ENCODE measurements around the gene MAP3K10. TPM values are rescaled to one million over a fixed set of nuclear protein-coding genes. Genes with fewer than 3 reads are reported as not detected.

Gene MAP3K10
- total and polyA plus RNA-seq, 9 of the 15 experiments (the other 6 are each of a cell fraction or from before 2014, with no cell fraction given): 0.01 to 8.0 (median 2.7) TPM; not detected in 1

DNA sequence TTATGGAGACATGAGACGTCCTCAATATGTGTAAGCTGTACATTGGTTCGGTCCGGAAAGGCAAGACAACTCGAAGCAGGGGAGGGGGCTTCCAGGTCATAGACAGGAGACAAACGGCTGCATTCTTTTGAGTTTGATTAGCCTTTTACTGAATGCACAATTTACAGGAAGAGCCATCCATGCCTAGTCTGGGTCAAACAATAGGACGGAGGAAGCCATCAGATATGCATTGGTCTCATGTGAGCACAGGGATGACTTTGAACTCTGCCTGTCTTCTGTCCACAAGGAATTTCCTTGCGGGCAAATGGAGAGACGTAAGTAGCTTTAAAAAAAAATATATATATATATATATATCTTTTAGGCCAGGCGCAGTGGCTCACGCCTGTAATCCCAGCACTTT, 37.1 kb downstream of the MAP3K10 start:
- H3K27ac ChIP-seq (ENCODE audit: extremely low read depth, low read depth, low read length): no peak overlapping the region
- no peak overlapping the region for H3K9ac ChIP-seq (ENCODE audit: insufficient read depth in 1 of 2, low read depth in 2 of 2, low read length in 2 of 2)
- intact Hi-C loops (cut with micrococcal nuclease) (no loop called here), in situ Hi-C loops (cut with MboI) (no loop called here)
- ATAC-seq (no peak), FAIRE-seq (no peak), DNase-seq (ENCODE audit: extremely low read depth in 1 of 4, low spot score in 3 of 4) (no peak)
- H3K4me3 ChIP-seq: no peak overlapping the region
- H2AFZ ChIP-seq (ENCODE audit: low read depth, low read length): no peak overlapping the region
- H3K36me3 ChIP-seq (ENCODE audit: control insufficient read depth, insufficient read depth, low read length): peaks cover 9% of the 10 kb centered on the region; the same call in 1 of the 3 replicates
- WGBS (ENCODE audit: insufficient coverage, low coverage, missing lambda C conversion rate): 50% methylated on average over 10 of the region's 10 CpGs
- no peak for TF ChIP-seq HEY1 (CRISPR knock-in tag; IDR thresholded peaks at IDR 0.05; ENCODE audit: borderline replicate concordance)
- TF ChIP-seq PML (IDR thresholded peaks at IDR 0.05; ENCODE audit: low read length): no peak
- TF ChIP-seq ZNF277 (CRISPR knock-in tag; IDR thresholded peaks at IDR 0.05; ENCODE audit: borderline replicate concordance): no peak
- TF ChIP-seq SNRNP70 (optimal IDR thresholded peaks at IDR 0.05; ENCODE audit: low read depth, low read length): no peak
- TF ChIP-seq NFE2L1 (tag; IDR thresholded peaks at IDR 0.05; ENCODE audit: borderline replicate concordance, low read depth): no peak
- no peak for TF ChIP-seq RB1 (IDR thresholded peaks at IDR 0.05; ENCODE audit: low read depth)
- no peak for TF ChIP-seq E4F1 (CRISPR knock-in tag; IDR thresholded peaks at IDR 0.05; ENCODE audit: borderline replicate concordance)
- no peak for TF ChIP-seq ZNF830 (CRISPR knock-in tag; IDR thresholded peaks at IDR 0.05)
- TF ChIP-seq HNRNPK (IDR thresholded peaks at IDR 0.05; ENCODE audit: low read depth, low read length, poor library complexity, severe bottlenecking): no peak
- no peak for TF ChIP-seq XRCC5 (IDR thresholded peaks at IDR 0.05; ENCODE audit: low read depth, low read length)
- TF ChIP-seq NRF1 (conservative IDR thresholded peaks at IDR 0.05 in 1 of 2, IDR thresholded peaks at IDR 0.05 in 1 of 2): no peak
- no peak for TF ChIP-seq SMARCE1 (IDR thresholded peaks at IDR 0.05)
- no peak for TF ChIP-seq ZNF766 (CRISPR knock-in tag; conservative IDR thresholded peaks at IDR 0.05)
- TF ChIP-seq ETV1 (tag; conservative IDR thresholded peaks at IDR 0.05; ENCODE audit: low read depth): no peak
- no peak for TF ChIP-seq ID3 (CRISPR knock-in tag; IDR thresholded peaks at IDR 0.05)
- no peak for TF ChIP-seq ID3 (tag; IDR thresholded peaks at IDR 0.05)
- no peak for TF ChIP-seq ZNF212 (CRISPR knock-in tag; IDR thresholded peaks at IDR 0.05)
- no peaks in the 10 kb centered on the region for H4K20me1 ChIP-seq (replicated peaks; ENCODE audit: control insufficient read depth, insufficient read depth, low read length)
- no peaks in the 10 kb centered on the region for H3K9me3 ChIP-seq (replicated peaks; ENCODE audit: control insufficient read depth, insufficient read depth, low read depth, low read length)
- ChIA-PET POLR2A (interaction anchor here (0.6 to 0.7 kb wide), 2 partner anchors 94 to 1125 kb away, joined by 3 read pairs; no protein-coding TSS in a partner anchor), CTCF (ENCODE audit: low intra/inter-chr PET ratio) (no interaction called here)
- no peaks in the 10 kb centered on the region for H3K79me2 ChIP-seq (ENCODE audit: control insufficient read depth, insufficient read depth, low read length)
- H3K4me1 ChIP-seq (replicated peaks in 1 of 2; ENCODE audit: control insufficient read depth in 2 of 2, insufficient read depth in 2 of 2, low read length in 2 of 2): peaks cover 25 to 47% of the 10 kb centered on the region in 2 experiments
- no peaks in the 10 kb centered on the region for H3K27me3 ChIP-seq (ENCODE audit: control insufficient read depth in 2 of 2, insufficient read depth in 2 of 2, low read length in 2 of 2)
- H3K4me2 ChIP-seq (ENCODE audit: insufficient read depth, low read length): no peak overlapping the region
- no peaks in the 10 kb centered on the region for H3K9me1 ChIP-seq (ENCODE audit: control insufficient read depth, insufficient read depth, low read length)
- BruUV-seq (replicated peaks): no TSS peak

Data from K562 (cell line).